LNCAP (cell line): ENCODE measurements around the gene HGF.

Experiments
- TF ChIP-seq, protein P1 (sequence below): fragments of 450-650 bp; IDR thresholded peaks from 2 replicates; pipeline ENCODE4 v1.5.1; 2017; ENCODE audit warnings: mild to moderate bottlenecking

Gene HGF

DNA sequence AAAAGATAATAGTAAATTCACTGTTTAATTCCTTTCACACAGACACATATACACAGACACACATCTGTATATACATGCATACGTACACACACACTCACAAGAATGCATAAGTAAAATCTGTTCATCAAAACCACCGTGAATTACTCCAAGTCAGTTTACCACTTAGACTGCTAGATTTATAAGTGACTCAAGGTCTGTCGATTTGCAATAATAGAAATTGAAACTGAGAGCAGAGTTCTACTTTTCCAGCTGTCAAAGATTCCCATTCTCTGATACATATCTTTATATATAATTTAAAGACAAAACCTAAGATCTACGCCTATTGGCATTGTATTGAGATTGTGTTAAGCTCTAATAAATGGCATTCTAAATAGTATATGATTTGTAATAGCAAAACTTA, 9.9 kb upstream of the HGF start:
- TF ChIP-seq, protein P1, sequence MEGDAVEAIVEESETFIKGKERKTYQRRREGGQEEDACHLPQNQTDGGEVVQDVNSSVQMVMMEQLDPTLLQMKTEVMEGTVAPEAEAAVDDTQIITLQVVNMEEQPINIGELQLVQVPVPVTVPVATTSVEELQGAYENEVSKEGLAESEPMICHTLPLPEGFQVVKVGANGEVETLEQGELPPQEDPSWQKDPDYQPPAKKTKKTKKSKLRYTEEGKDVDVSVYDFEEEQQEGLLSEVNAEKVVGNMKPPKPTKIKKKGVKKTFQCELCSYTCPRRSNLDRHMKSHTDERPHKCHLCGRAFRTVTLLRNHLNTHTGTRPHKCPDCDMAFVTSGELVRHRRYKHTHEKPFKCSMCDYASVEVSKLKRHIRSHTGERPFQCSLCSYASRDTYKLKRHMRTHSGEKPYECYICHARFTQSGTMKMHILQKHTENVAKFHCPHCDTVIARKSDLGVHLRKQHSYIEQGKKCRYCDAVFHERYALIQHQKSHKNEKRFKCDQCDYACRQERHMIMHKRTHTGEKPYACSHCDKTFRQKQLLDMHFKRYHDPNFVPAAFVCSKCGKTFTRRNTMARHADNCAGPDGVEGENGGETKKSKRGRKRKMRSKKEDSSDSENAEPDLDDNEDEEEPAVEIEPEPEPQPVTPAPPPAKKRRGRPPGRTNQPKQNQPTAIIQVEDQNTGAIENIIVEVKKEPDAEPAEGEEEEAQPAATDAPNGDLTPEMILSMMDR: no peak

DNA sequence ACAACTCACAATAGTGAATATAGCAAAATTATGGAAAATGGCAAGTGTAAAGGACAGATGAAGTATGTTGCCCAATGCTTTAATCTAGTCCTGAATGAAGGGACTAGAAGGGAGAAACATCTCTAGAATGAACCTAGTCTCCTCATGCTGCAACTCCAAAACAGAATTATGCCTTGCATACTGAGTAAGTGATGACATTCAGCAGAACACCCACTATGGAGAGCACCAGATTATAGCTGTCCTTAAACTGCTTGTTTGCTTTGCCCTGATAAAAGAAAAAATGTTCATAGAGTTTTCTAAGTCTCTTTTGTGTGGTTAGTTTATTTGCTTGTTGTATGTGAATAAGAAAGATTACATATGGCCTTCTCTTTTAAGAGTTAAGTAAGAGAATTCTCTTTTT, 7.8 kb upstream of the HGF start:
- TF ChIP-seq, protein P1: no peak

DNA sequence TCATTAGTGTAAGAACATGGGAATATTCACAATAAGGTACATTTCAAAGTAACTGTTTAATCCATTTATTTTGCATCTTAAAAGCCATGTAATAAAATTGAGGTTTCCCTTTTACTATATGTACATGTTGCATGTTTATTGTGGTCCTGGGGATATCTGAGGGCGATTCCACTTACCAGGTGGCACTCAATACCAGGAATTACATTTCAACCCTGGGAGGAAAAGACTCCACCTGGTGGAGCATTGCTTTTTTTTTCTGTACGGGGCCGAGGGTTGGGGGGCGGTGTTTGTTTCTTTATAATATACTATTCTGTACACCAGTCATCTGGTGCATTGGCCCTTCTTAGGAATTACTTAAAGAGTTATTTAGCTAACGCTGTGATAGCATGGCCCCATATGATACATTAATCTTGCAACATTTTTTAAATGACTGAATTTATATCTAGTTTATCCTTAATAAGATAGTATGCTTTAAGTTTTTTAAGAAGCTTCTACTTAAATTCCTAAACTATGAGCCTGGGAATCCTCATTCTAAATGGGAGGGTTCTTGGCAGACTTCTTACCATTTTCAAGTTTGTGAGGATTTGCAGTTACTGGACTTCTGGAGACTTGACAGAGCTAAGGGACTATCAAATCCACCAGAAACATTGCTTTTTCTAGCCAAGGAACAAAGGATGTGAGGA, 7.2 kb upstream of the HGF start:
- TF ChIP-seq, protein P1: peak; percentile 15; the same call in 1 of the 2 replicates

DNA sequence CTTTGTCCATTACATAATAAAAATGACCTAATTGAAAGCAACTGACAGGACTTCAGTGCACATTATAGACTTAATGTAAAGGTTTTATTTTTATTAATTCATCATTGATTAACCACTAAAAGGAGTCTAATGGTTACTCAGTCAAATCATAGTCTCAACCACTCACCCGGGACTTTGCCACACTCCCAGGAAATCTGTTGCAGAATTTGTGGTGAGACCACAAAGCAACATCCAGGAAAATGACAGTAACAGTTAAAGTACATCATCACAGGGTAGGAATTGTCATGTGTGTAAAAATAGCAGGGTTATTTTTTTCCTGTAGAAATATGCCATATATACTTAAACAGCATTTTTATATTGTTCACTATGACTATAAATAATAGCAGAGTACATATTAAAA, 6.3 kb upstream of the HGF start:
- TF ChIP-seq, protein P1: no peak

DNA sequence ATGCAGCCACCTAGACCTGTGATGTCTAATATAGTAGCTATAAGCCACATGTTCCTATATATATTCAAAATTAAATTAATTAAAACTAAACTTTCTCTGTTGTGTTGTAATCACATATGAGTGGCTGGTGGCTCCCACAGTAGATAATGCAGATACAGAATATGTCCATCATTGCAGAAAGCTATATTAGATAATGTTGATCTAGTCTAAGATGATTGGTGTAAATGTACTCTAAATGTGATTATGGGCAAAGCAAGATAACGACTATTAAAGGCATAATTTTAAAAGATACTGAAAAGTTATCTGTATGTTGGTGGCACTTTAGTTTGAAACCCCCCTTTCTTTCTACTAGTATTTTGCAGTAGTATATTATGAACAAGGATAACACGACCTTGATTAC, 5.7 kb upstream of the HGF start:
- TF ChIP-seq, protein P1: no peak

DNA sequence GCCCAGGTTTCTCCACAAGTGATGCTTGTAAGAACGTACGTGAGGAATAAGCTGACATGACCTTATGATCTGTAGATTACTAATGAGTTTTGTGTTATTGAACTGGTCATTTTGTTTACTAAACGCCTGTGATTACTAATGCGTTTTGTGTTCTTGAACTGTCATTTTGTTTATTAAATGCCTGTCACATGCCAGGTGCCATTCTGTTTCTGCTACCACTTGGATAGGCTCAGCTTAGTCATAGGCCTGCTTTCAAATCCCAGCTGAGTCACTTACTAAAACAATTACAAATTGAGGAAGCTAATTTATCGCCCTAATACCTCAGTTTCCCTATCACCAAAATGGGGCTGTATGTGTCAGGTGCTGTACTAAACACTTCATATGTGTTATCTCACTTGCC, 4.7 kb upstream of the HGF start:
- TF ChIP-seq, protein P1: no peak

DNA sequence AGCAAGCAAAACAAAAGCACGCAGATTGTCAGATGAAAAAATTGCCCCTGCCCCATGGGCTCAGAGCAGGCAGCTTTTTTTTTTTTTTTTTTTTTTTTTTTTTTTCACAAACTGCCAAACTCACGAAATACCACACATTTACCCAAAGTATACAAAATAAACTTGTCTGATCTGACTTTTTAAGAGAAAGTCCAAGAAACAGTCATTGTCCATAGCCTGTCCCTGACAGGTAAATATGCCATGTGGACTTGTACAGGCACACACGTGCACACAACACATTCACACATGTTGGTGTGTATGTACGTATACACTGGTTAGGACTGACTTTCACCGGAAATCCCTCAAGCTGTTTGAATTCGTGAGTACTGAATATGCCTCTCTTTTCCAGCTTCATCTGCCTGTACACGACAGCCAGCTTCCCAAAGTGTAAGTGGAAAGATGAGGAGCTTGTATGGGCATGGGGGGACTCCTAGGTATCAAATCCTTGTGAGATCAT, 929 bp upstream of the HGF start:
- TF ChIP-seq, protein P1: no peak
